ENCODE measurements around the gene C1S.
"Not testable (repeated sequence)": the region's sequence is repeated elsewhere in the genome, so short reads cannot be mapped to it uniquely, and the experiment has no call there.

Gene C1S

GRCh38 chr12:7107181-7107580, 46.7 kb downstream of the C1S start:
- not testable (repeated sequence) for DNase-seq

GRCh38 chr12:7107636-7108002, 47.1 kb downstream of the C1S start:
- no peak for DNase-seq

- peak; percentile 47 for DNase-seq
Observed at GRCh38 chr12:7108003-7108795, 47.7 kb downstream of the C1S start.

- DNase-seq = peak; percentile 80
Observed at GRCh38 chr12:7108796-7109571, 48.5 kb downstream of the C1S start, which contains the start of gene C1RL. TSS of gene C1RL (minus strand) at chr12:7109214. CDS start at chr12:7109180, 34 bp downstream.

GRCh38 chr12:7109572-7109920, 49.0 kb downstream of the C1S start:
- DNase-seq = no peak

- no peak for DNase-seq
Observed at GRCh38 chr12:7110661-7111060, 50.1 kb downstream of the C1S start.

- DNase-seq = no peak
Observed at GRCh38 chr12:7112041-7112440, 51.5 kb downstream of the C1S start.

GRCh38 chr12:7113389-7113871, 52.9 kb downstream of the C1S start:
- DNase-seq = peak; percentile 31

- no peak for DNase-seq
Observed at GRCh38 chr12:7114008-7114407, 53.5 kb downstream of the C1S start.

- DNase-seq = no peak
Observed at GRCh38 chr12:7114851-7115250, 54.3 kb downstream of the C1S start.

- no peak for DNase-seq
Observed at GRCh38 chr12:7116196-7116595, 55.7 kb downstream of the C1S start.

- DNase-seq = no peak
Observed at GRCh38 chr12:7116916-7117315, 56.4 kb downstream of the C1S start.

GRCh38 chr12:7117670-7118069, 57.2 kb downstream of the C1S start:
- no peak for DNase-seq

GRCh38 chr12:7118881-7119280, 58.4 kb downstream of the C1S start:
- DNase-seq = no peak

GRCh38 chr12:7120166-7120565, 59.6 kb downstream of the C1S start:
- no peak for DNase-seq
